GM19043 (cell line): ENCODE results near the gene AKR1C4.
"Not testable (repeated sequence)": the region's sequence is repeated elsewhere in the genome, so short reads cannot be mapped to it uniquely, and the experiment has no call there.

ENCODE experiments used
- ATAC-seq: cut with Tn5 transposase; IDR thresholded peaks from one replicate; pipeline ENCODE4 v1.9.1; 2021; ENCODE audit warnings: low read depth; ENCODE audit not compliant: unreplicated experiment

The AKR1C4 gene

GRCh38 chr10:5196702-5197113 lies at the start of gene AKR1C4:
Gene AKR1C4, plus strand, starts transcription at chr10:5196837. Its CDS starts 31 bp downstream, at chr10:5196868.
- ATAC-seq: no peak

GRCh38 chr10:5146920-5147254 lies 49.8 kb upstream of the AKR1C4 start:
- no peak for ATAC-seq

GRCh38 chr10:5147255-5147980 lies 49.2 kb upstream of the AKR1C4 start:
- ATAC-seq: no peak

- ATAC-seq: no peak
These were observed 48.5 kb upstream of the AKR1C4 start for GRCh38 chr10:5147981-5148677.

- ATAC-seq: no peak
These were observed 48.0 kb upstream of the AKR1C4 start for GRCh38 chr10:5148678-5149032.

- no peak for ATAC-seq
These were observed 45.6 kb upstream of the AKR1C4 start for GRCh38 chr10:5151076-5151475.

GRCh38 chr10:5155951-5156350 lies 40.7 kb upstream of the AKR1C4 start:
- no peak for ATAC-seq

GRCh38 chr10:5157501-5157900 lies 39.1 kb upstream of the AKR1C4 start:
- ATAC-seq: no peak

GRCh38 chr10:5159126-5159525 lies 37.5 kb upstream of the AKR1C4 start:
- no peak for ATAC-seq

GRCh38 chr10:5163487-5163886 lies 33.1 kb upstream of the AKR1C4 start:
- no peak for ATAC-seq

- no peak for ATAC-seq
These were observed 30.9 kb upstream of the AKR1C4 start for GRCh38 chr10:5165738-5166137.

GRCh38 chr10:5168897-5169420 lies 27.7 kb upstream of the AKR1C4 start:
- ATAC-seq: no peak

- ATAC-seq: not testable (repeated sequence)
These were observed 21.1 kb upstream of the AKR1C4 start for GRCh38 chr10:5175581-5175980.

GRCh38 chr10:5180503-5180902 lies 16.1 kb upstream of the AKR1C4 start:
- not testable (repeated sequence) for ATAC-seq

- ATAC-seq: no peak
These were observed 12.7 kb upstream of the AKR1C4 start for GRCh38 chr10:5183923-5184322.

- no peak for ATAC-seq
These were observed 11.5 kb upstream of the AKR1C4 start, which contains the start of gene AKR1C8 for GRCh38 chr10:5184987-5185775. Gene AKR1C8, minus strand, starts transcription at chr10:5185150. Its CDS starts 46 bp downstream, at chr10:5185104.

- ATAC-seq: no peak
These were observed 8.8 kb upstream of the AKR1C4 start for GRCh38 chr10:5187867-5188266.

GRCh38 chr10:5188358-5188757 lies 8.3 kb upstream of the AKR1C4 start:
- no peak for ATAC-seq

GRCh38 chr10:5194431-5194830 lies 2.2 kb upstream of the AKR1C4 start:
- ATAC-seq: no peak

GRCh38 chr10:5195727-5196374 lies 786 bp upstream of the AKR1C4 start:
- ATAC-seq: no peak

GRCh38 chr10:5198386-5198785 lies 1.7 kb downstream of the AKR1C4 start:
- no peak for ATAC-seq
